Peyer's patch (tissue), 4 donors: Measurements from ENCODE around the gene SNX8. TPM values are rescaled to one million over a fixed set of nuclear protein-coding genes. Genes with fewer than 3 reads are reported as not detected.

Experiments used
- DNase-seq, 3 donors: peaks; one replicate each; pipeline ENCODE4 v3.0.0-alpha.2; 2017 to 2019
- H3K27ac ChIP-seq, 4 donors: fragments of 200-600 bp; sonication (generic); one replicate each; pipeline ENCODE4 v1.5.1; 2016 to 2019
- H3K27me3 ChIP-seq, 2 donors: fragments of 200-600 bp; sonication (generic); one replicate each; pipeline ENCODE4 v1.5.1; 2019
- H3K36me3 ChIP-seq, 3 donors: fragments of 200-600 bp; sonication (generic); one replicate each; pipeline ENCODE4 v1.5.1; 2016 to 2019
- H3K4me1 ChIP-seq, 4 donors: fragments of 200-600 bp; sonication (generic); one replicate each; pipeline ENCODE4 v1.5.1; 2016 to 2019
- H3K4me3 ChIP-seq, 4 donors: fragments of 200-600 bp; sonication (generic); 1 replicate in 3 of 4; 2 replicates in 1 of 4; pipeline ENCODE4 v1.5.1; 2016 to 2019; ENCODE audit warnings: mild to moderate bottlenecking in 1 of 4
- H3K9me3 ChIP-seq, 4 donors: fragments of 200-600 bp; sonication (generic); one replicate each; pipeline ENCODE4 v1.5.1; 2016 to 2019; ENCODE audit warnings: mild to moderate bottlenecking in 1 of 4
- POLR2A ChIP-seq, 2 donors: fragments of 450-650 bp; IDR thresholded peaks; one replicate each; pipeline ENCODE4 v1.5.1; 2017; ENCODE audit warnings: antibody characterized with exemption in 2 of 2, mild to moderate bottlenecking in 2 of 2, moderate library complexity in 2 of 2
- total RNA-seq, 4 donors: library from RNA; depleted of rRNA; stranded (reverse); fragments of >200 nt; gene quantifications; one replicate each; pipeline ENCODE4 v1.1.0, GENCODE V29; 2016
- TF ChIP-seq, protein P1 (sequence below), 6 experiments: fragments of 450-650 bp in 4 of 6; fragments of 200-600 bp in 2 of 6; sonication (generic) in 1 of 6; IDR thresholded peaks; one replicate each; pipeline ENCODE4 v1.5.1; 2017 to 2019; ENCODE audit warnings: antibody characterized with exemption in 6 of 6, mild to moderate bottlenecking in 3 of 6, moderate library complexity in 1 of 6

Gene SNX8
- total RNA-seq, 4 donors from 2014 or later = 10.5 to 38.8 (median 19.2) TPM

- Histone ChIP-seq H3K27me3 (no peaks in the 10 kb centered on the region), H3K4me3 (no peak overlapping the region), H3K27ac (no peak overlapping the region), H3K36me3 (peaks cover 0 to 18% (median 0%) of the 10 kb centered on the region in 3 donors), H3K9me3 (no peaks in the 10 kb centered on the region), H3K4me1 (no peaks in the 10 kb centered on the region)
- DNase-seq = no peak
- no peak for TF ChIP-seq POLR2A (IDR thresholded peaks at IDR 0.05)
- TF ChIP-seq, protein P1, sequence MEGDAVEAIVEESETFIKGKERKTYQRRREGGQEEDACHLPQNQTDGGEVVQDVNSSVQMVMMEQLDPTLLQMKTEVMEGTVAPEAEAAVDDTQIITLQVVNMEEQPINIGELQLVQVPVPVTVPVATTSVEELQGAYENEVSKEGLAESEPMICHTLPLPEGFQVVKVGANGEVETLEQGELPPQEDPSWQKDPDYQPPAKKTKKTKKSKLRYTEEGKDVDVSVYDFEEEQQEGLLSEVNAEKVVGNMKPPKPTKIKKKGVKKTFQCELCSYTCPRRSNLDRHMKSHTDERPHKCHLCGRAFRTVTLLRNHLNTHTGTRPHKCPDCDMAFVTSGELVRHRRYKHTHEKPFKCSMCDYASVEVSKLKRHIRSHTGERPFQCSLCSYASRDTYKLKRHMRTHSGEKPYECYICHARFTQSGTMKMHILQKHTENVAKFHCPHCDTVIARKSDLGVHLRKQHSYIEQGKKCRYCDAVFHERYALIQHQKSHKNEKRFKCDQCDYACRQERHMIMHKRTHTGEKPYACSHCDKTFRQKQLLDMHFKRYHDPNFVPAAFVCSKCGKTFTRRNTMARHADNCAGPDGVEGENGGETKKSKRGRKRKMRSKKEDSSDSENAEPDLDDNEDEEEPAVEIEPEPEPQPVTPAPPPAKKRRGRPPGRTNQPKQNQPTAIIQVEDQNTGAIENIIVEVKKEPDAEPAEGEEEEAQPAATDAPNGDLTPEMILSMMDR (IDR thresholded peaks at IDR 0.05) = no peak
Measured at GRCh38 chr7:2276107-2276506, 38.1 kb downstream of the SNX8 start.

- Histone ChIP-seq H3K4me3 (no peak overlapping the region), H3K27me3 (no peaks in the 10 kb centered on the region), H3K36me3 (peaks cover 0 to 18% (median 0%) of the 10 kb centered on the region in 3 donors), H3K27ac (no peak overlapping the region), H3K4me1 (no peaks in the 10 kb centered on the region), H3K9me3 (no peaks in the 10 kb centered on the region)
- no peak for DNase-seq
- TF ChIP-seq, protein P1 (IDR thresholded peaks at IDR 0.05) = no peak
- TF ChIP-seq POLR2A (IDR thresholded peaks at IDR 0.05) = no peak
Measured at GRCh38 chr7:2275101-2275500, 39.1 kb downstream of the SNX8 start.

- no peak overlapping the region for H3K4me3 ChIP-seq
- H3K36me3 ChIP-seq = peaks cover 0 to 18% (median 0%) of the 10 kb centered on the region in 3 donors
- no peak overlapping the region for H3K27ac ChIP-seq
- no peak for DNase-seq
- H3K4me1 ChIP-seq = no peaks in the 10 kb centered on the region
- H3K9me3 ChIP-seq = no peaks in the 10 kb centered on the region
- H3K27me3 ChIP-seq = no peaks in the 10 kb centered on the region
- TF ChIP-seq, protein P1 (IDR thresholded peaks at IDR 0.05) = no peak
- no peak for TF ChIP-seq POLR2A (IDR thresholded peaks at IDR 0.05)
Measured at GRCh38 chr7:2274666-2275065, 39.6 kb downstream of the SNX8 start.

DNA sequence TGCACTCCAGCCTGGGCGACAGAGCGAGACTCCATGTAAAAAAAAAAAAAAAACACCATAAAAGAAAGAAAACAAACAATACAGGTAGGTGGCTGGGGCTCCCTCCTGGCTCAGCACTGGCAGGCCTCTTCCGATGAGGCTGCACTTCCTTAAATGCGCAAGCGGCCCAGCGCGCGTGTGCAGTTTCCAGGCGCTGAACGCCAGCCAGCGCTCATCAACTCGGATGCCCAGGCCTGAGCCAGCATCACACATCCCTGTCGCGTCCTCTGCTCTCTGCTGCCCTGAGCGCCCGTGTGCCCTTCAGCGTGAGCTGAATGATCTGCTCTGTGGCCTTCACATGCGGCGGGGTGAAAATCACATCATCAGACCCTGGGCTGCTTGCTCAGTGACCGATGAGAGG is 40.4 kb downstream of the SNX8 start:
- Histone ChIP-seq H3K9me3 (no peaks in the 10 kb centered on the region), H3K36me3 (peaks cover 0 to 18% (median 0%) of the 10 kb centered on the region in 3 donors)
- TF ChIP-seq POLR2A (IDR thresholded peaks at IDR 0.05) = no peak
- TF ChIP-seq, protein P1 (IDR thresholded peaks at IDR 0.05) = no peak

DNA sequence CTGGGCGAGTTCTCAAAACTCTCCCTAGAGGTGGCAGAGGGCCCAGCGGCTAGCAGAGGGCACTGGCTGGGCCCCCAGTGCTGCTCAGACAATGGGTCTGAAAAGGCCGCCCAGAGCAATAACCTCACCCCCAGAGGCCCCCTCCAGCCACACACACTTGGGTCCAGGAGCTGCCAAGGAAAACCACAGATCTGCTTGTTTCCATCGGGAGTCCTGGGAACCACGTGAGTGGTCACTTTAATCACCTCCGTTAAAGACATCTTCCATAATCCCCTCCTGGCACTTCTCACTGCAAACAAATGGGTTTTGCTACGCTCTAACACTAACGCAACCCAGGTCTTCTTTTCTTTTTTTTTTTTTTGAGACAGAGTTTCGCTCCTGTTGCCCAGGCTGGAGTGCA is 42.2 kb downstream of the SNX8 start:
- Histone ChIP-seq H3K4me1 (no peaks in the 10 kb centered on the region), H3K27ac (no peak overlapping the region), H3K4me3 (no peak overlapping the region), H3K9me3 (no peaks in the 10 kb centered on the region), H3K36me3 (peaks cover 0 to 18% (median 0%) of the 10 kb centered on the region in 3 donors), H3K27me3 (no peaks in the 10 kb centered on the region)
- no peak for DNase-seq
- TF ChIP-seq POLR2A (IDR thresholded peaks at IDR 0.05) = no peak
- TF ChIP-seq, protein P1 (IDR thresholded peaks at IDR 0.05) = no peak

More for the DNA sequence above, 40.4 kb downstream of the SNX8 start:
- DNase-seq = no peak
- Histone ChIP-seq H3K27me3 (no peaks in the 10 kb centered on the region), H3K27ac (no peak overlapping the region), H3K4me1 (no peaks in the 10 kb centered on the region), H3K4me3 (no peak overlapping the region)
